Left lung (tissue), 10 donors: ENCODE results near the gene LENG9. TPM values are rescaled to one million over a fixed set of nuclear protein-coding genes. Genes with fewer than 3 reads are reported as not detected.
A peak's percentile ranks its signal among the peaks of the same experiment; 100 is the strongest.

Source experiments
- ATAC-seq: fragments of 200-7000 bp; cut with Tn5 transposase; one replicate; pipeline ENCODE4 v1.9.1; 2020; ENCODE audit warnings: moderate library complexity
- DNase-seq, 4 donors: peaks; one replicate each; pipeline ENCODE4 v3.0.0-alpha.2; 2013 to 2020
- H3K27ac ChIP-seq, 2 donors: fragments of 200-600 bp; sonication (generic) in 1 of 2; one replicate each; pipeline versions ENCODE4 v1.5.0 to v1.8.0; 2020 to 2021
- H3K27me3 ChIP-seq, 2 donors: fragments of 200-600 bp; sonication (generic) in 1 of 2; one replicate each; pipeline versions ENCODE4 v1.5.0 to v1.8.0; 2020 to 2021
- H3K36me3 ChIP-seq, 2 donors: fragments of 200-600 bp; sonication (generic) in 1 of 2; one replicate each; pipeline versions ENCODE4 v1.5.0 to v1.8.0; 2020 to 2021
- H3K4me1 ChIP-seq, 2 donors: fragments of 200-600 bp; one replicate each; pipeline ENCODE4 v1.8.0; 2021
- H3K4me3 ChIP-seq, 2 donors: fragments of 200-600 bp; sonication (generic) in 1 of 2; one replicate each; pipeline versions ENCODE4 v1.5.0 to v1.8.0; 2020 to 2021; ENCODE audit warnings: mild to moderate bottlenecking in 1 of 2
- H3K9me3 ChIP-seq, 2 donors: fragments of 200-600 bp; sonication (generic) in 1 of 2; one replicate each; pipeline versions ENCODE4 v1.5.0 to v1.8.0; 2020 to 2021
- intact Hi-C, 2 donors: fragments of 100-400 bp; cut with DNase I; formaldehyde crosslinking; loops; one replicate each; pipeline versions ENCODE4 v1.11.2 to v1.14.2; 2022
- polyA plus RNA-seq, 6 donors: library from polyadenylated mRNA; unstranded; fragments of 120-200 nt; gene quantifications; one replicate each; pipeline ENCODE4 v1.2.1, GENCODE V29; 2013; ENCODE audit not compliant: insufficient read length in 6 of 6
- total RNA-seq, 2 donors: library from RNA; stranded (reverse); fragmentation: NEBNext Ultra II Directional; extraction: Animal tissue kit (Norgen Biotek cat#: 25700); gene quantifications; one replicate each; pipeline ENCODE4 v1.2.1, GENCODE V29; 2021
- TF ChIP-seq, protein P1 (sequence below), 2 donors: fragments of 200-600 bp; sonication (generic) in 1 of 2; IDR thresholded peaks; one replicate each; pipeline versions ENCODE4 v1.5.0 to v1.8.0; 2021; ENCODE audit warnings: antibody characterized with exemption in 2 of 2
- donor health status: DM: no; HTN: yes; CAD: no.
- donor health status: DM: no; HTN: no; CAD: no.

Gene LENG9
- total and polyA plus RNA-seq, 8 donors = 3.2 to 8.8 (median 4.9) TPM

- Histone ChIP-seq H3K9me3 (no peaks in the 10 kb centered on the region), H3K27me3 (peaks cover 2 to 91% of the 10 kb centered on the region in 2 donors), H3K27ac (no peak overlapping the region), H3K36me3 (no peaks in the 10 kb centered on the region), H3K4me3 (no peak overlapping the region), H3K4me1 (peaks cover 9 to 32% of the 10 kb centered on the region in 2 donors)
- TF ChIP-seq, protein P1, sequence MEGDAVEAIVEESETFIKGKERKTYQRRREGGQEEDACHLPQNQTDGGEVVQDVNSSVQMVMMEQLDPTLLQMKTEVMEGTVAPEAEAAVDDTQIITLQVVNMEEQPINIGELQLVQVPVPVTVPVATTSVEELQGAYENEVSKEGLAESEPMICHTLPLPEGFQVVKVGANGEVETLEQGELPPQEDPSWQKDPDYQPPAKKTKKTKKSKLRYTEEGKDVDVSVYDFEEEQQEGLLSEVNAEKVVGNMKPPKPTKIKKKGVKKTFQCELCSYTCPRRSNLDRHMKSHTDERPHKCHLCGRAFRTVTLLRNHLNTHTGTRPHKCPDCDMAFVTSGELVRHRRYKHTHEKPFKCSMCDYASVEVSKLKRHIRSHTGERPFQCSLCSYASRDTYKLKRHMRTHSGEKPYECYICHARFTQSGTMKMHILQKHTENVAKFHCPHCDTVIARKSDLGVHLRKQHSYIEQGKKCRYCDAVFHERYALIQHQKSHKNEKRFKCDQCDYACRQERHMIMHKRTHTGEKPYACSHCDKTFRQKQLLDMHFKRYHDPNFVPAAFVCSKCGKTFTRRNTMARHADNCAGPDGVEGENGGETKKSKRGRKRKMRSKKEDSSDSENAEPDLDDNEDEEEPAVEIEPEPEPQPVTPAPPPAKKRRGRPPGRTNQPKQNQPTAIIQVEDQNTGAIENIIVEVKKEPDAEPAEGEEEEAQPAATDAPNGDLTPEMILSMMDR (IDR thresholded peaks at IDR 0.05) = no peak
- DNase-seq (no peak), ATAC-seq (no peak)
- intact Hi-C loops = no loop called here
These were observed 12.1 kb upstream of the LENG9 start for GRCh38 chr19:54475706-54476105.

GRCh38 chr19:54473892-54474372 is 10.4 kb upstream of the LENG9 start:
- no peak for ATAC-seq
- H3K36me3 ChIP-seq = no peaks in the 10 kb centered on the region
- no peak overlapping the region for H3K4me3 ChIP-seq
- TF ChIP-seq, protein P1 (IDR thresholded peaks at IDR 0.05) = no peak
- intact Hi-C loops = no loop called here
- no peak for DNase-seq
- no peaks in the 10 kb centered on the region for H3K9me3 ChIP-seq
- peaks cover 6 to 91% of the 10 kb centered on the region in 2 donors for H3K27me3 ChIP-seq
- H3K4me1 ChIP-seq = peaks cover 19 to 28% of the 10 kb centered on the region in 2 donors
- peak overlapping the region in 1 of 2 donors; percentile 66 for H3K27ac ChIP-seq

- Histone ChIP-seq H3K9me3 (no peaks in the 10 kb centered on the region), H3K27me3 (peaks cover 6 to 90% of the 10 kb centered on the region in 2 donors), H3K27ac (peak within 1 kb of the TSS; percentile 48 to 66), H3K36me3 (no peaks in the 10 kb centered on the region), H3K4me3 (peak within 1 kb of the TSS; percentile 26 to 28), H3K4me1 (peaks cover 19 to 28% of the 10 kb centered on the region in 2 donors)
- intact Hi-C loops = no loop called here
- TF ChIP-seq, protein P1 (IDR thresholded peaks at IDR 0.05) = no peak
- ATAC-seq (peak; percentile 90), DNase-seq (peak in 3 of 4 donors; percentile 73 to 94 (median 87))
These were observed 9.7 kb upstream of the LENG9 start, which contains the start of gene CDC42EP5 for GRCh38 chr19:54473071-54473891. Gene CDC42EP5 (minus strand): TSS chr19:54473296. CDS start chr19:54465547, 7,749 bp downstream.

- Histone ChIP-seq H3K27me3 (peaks cover 6 to 73% of the 10 kb centered on the region in 2 donors), H3K36me3 (no peaks in the 10 kb centered on the region), H3K4me1 (peaks cover 19 to 28% of the 10 kb centered on the region in 2 donors), H3K9me3 (no peaks in the 10 kb centered on the region), H3K27ac (peak overlapping the region; percentile 65 to 77), H3K4me3 (peak overlapping the region; percentile 26 to 39)
- ATAC-seq = peak; percentile 18
- intact Hi-C loops = no loop called here
- TF ChIP-seq, protein P1 (IDR thresholded peaks at IDR 0.05) = no peak
- DNase-seq = peak in 2 of 4 donors; percentile 56 to 76
These were observed 7.6 kb upstream of the LENG9 start for GRCh38 chr19:54470991-54471782.
